HG03066 (cell line): ENCODE results near the gene MIB1.
A peak's percentile ranks its signal among the peaks of the same experiment; 100 is the strongest.
"Not testable (repeated sequence)": the region's sequence is repeated elsewhere in the genome, so short reads cannot be mapped to it uniquely, and the experiment has no call there.

Experiments used
- ATAC-seq: cut with Tn5 transposase; IDR thresholded peaks from one replicate; pipeline ENCODE4 v1.9.1; 2021; ENCODE audit warnings: low read depth; ENCODE audit not compliant: unreplicated experiment

Gene MIB1

GRCh38 chr18:21740538-21741311, at the start of gene MIB1:
Gene MIB1, plus strand, starts transcription at chr18:21740792. Its CDS starts 792 bp downstream, at chr18:21741584.
- ATAC-seq, result peak; percentile 94

- no peak for ATAC-seq
Measured at GRCh38 chr18:21693322-21693721, 47.3 kb upstream of the MIB1 start.

GRCh38 chr18:21700528-21701075, 40.0 kb upstream of the MIB1 start:
- ATAC-seq, result no peak

- no peak for ATAC-seq
Measured at GRCh38 chr18:21701621-21702020, 39.0 kb upstream of the MIB1 start.

GRCh38 chr18:21702602-21703001, 38.0 kb upstream of the MIB1 start:
- no peak for ATAC-seq

GRCh38 chr18:21703241-21703820, 37.3 kb upstream of the MIB1 start:
- ATAC-seq, result no peak

GRCh38 chr18:21704603-21705364, 35.8 kb upstream of the MIB1 start, which contains the start of gene ABHD3:
Gene ABHD3, minus strand, starts transcription at chr18:21704774. Its CDS starts 109 bp downstream, at chr18:21704665.
- peak; percentile 89 for ATAC-seq

- ATAC-seq, result no peak
Measured at GRCh38 chr18:21706386-21706865, 34.2 kb upstream of the MIB1 start.

- not testable (repeated sequence) for ATAC-seq
Measured at GRCh38 chr18:21707130-21707529, 33.5 kb upstream of the MIB1 start.

GRCh38 chr18:21714474-21714873, 26.1 kb upstream of the MIB1 start:
- ATAC-seq, result no peak

GRCh38 chr18:21722687-21723086, 17.9 kb upstream of the MIB1 start:
- no peak for ATAC-seq

GRCh38 chr18:21725201-21725600, 15.4 kb upstream of the MIB1 start:
- no peak for ATAC-seq

- no peak for ATAC-seq
Measured at GRCh38 chr18:21727702-21728101, 12.9 kb upstream of the MIB1 start.

- no peak for ATAC-seq
Measured at GRCh38 chr18:21733011-21733410, 7.6 kb upstream of the MIB1 start.

- no peak for ATAC-seq
Measured at GRCh38 chr18:21735452-21736015, 5.1 kb upstream of the MIB1 start.

GRCh38 chr18:21736926-21737325, 3.7 kb upstream of the MIB1 start:
- ATAC-seq, result not testable (repeated sequence)

- ATAC-seq, result peak; percentile 6
Measured at GRCh38 chr18:21739604-21740537, 721 bp upstream of the MIB1 start.

GRCh38 chr18:21741312-21741561, 645 bp downstream of the MIB1 start:
- peak; percentile 36 for ATAC-seq

GRCh38 chr18:21741562-21742314, 1.1 kb downstream of the MIB1 start:
- ATAC-seq, result peak; percentile 20
